Measurements from ENCODE around the gene RIMKLA. TPM values are rescaled to one million over a fixed set of nuclear protein-coding genes. Genes with fewer than 3 reads are reported as not detected.

RIMKLA gene
- polyA plus RNA-seq, 1 experiment: not detected

DNA sequence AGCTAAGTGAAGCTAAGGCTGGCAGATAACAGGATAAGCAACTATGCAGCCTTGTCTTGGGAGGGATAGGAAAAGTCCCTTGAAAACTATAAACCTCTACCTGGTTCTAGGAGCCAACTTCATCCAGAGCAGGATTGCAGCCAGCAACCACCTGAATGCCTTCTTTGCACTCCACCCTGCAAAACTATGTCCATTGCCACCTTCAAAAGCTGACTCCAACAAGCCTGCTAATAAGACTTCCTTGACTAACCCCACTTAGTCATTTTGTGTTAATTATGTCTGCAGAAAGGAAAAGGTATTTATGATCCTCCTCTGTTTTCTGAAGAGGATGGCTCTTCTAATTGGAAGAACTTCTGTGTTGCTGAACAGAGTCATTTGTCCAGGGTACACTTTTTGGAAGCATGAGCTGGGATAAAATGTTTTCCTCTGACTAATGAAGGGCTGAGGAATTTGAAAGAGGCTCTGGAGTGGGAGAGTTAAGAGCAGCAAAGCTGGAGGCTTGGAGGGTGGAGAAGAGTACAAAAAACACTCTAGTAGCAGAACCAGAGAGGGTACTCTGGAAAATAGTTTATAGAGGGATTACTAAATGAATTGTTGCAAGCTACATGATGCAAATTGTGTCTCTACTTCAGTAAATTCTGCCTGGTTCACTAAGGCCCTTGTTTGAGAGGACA lies 9.6 kb upstream of the RIMKLA start:
- no peaks in the 10 kb centered on the region for H3K9me3 ChIP-seq (ENCODE audit: control insufficient read depth, insufficient read depth, low read length)
- H3K27me3 ChIP-seq (ENCODE audit: control insufficient read depth, insufficient read depth, low read length): peaks cover 10% of the 10 kb centered on the region
- no peak for DNase-seq (ENCODE audit: low read depth, low spot score)
- ChIA-PET CTCF (no interaction called here), POLR2A (no interaction called here)
- no peak overlapping the region for H3K27ac ChIP-seq (ENCODE audit: low read depth, low read length)
- TF ChIP-seq CTCF (IDR thresholded peaks at IDR 0.05; ENCODE audit: low read depth, low read length): no peak
- H3K4me3 ChIP-seq (ENCODE audit: low read depth, low read length): no peak overlapping the region

GRCh38 chr1:42372796-42373195 lies 7.8 kb upstream of the RIMKLA start:
- Histone ChIP-seq H3K4me3 (ENCODE audit: low read depth, low read length) (no peak overlapping the region), H3K9me3 (ENCODE audit: control insufficient read depth, insufficient read depth, low read length) (no peaks in the 10 kb centered on the region), H3K27ac (ENCODE audit: low read depth, low read length) (no peak overlapping the region), H3K27me3 (ENCODE audit: control insufficient read depth, insufficient read depth, low read length) (peaks cover 10% of the 10 kb centered on the region)
- no peak for DNase-seq (ENCODE audit: low read depth, low spot score)
- no peak for TF ChIP-seq CTCF (IDR thresholded peaks at IDR 0.05; ENCODE audit: low read depth, low read length)
- POLR2A ChIA-PET: no interaction called here
- CTCF ChIA-PET: no interaction called here

- ChIA-PET CTCF (no interaction called here), POLR2A (no interaction called here)
- no peak for DNase-seq (ENCODE audit: low read depth, low spot score)
- TF ChIP-seq CTCF (IDR thresholded peaks at IDR 0.05; ENCODE audit: low read depth, low read length): no peak
- Histone ChIP-seq H3K27me3 (ENCODE audit: control insufficient read depth, insufficient read depth, low read length) (peaks cover 23% of the 10 kb centered on the region), H3K4me3 (ENCODE audit: low read depth, low read length) (peak overlapping the region; percentile 29), H3K27ac (ENCODE audit: low read depth, low read length) (no peak overlapping the region), H3K9me3 (ENCODE audit: control insufficient read depth, insufficient read depth, low read length) (no peaks in the 10 kb centered on the region)
Observed at GRCh38 chr1:42379794-42380585, 602 bp upstream of the RIMKLA start.

DNA sequence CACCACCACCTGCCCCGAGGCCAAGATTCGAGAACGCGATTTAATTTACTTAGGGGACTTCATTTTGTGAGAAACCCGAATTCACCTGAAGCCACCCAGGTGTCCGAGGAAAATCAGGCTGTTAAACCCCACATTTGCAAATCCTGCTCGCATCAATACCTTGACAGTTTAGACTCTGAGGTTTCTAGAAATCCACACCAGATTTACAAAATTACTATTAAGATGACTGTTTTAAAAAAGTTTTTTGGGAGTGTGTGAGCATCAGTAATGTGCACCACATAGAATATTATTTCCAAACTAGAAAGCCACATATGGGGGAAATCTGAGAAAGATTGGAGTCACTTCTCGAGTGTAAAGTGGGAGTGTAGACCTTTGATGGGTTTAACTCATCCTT lies 685 bp downstream of the RIMKLA start:
- no peak for DNase-seq (ENCODE audit: low read depth, low spot score)
- Histone ChIP-seq H3K27ac (ENCODE audit: low read depth, low read length) (no peak overlapping the region), H3K4me3 (ENCODE audit: low read depth, low read length) (no peak overlapping the region), H3K9me3 (ENCODE audit: control insufficient read depth, insufficient read depth, low read length) (no peaks in the 10 kb centered on the region), H3K27me3 (ENCODE audit: control insufficient read depth, insufficient read depth, low read length) (peaks cover 23% of the 10 kb centered on the region)
- ChIA-PET CTCF (no interaction called here), POLR2A (no interaction called here)
- no peak for TF ChIP-seq CTCF (IDR thresholded peaks at IDR 0.05; ENCODE audit: low read depth, low read length)

GRCh38 chr1:42385283-42385682 lies 4.7 kb downstream of the RIMKLA start:
- ChIA-PET CTCF (interaction anchor here (0.6 kb wide), 1 partner anchor 212 kb away, joined by 3 read pairs; no protein-coding TSS in a partner anchor), POLR2A (no interaction called here)
- DNase-seq (ENCODE audit: low read depth, low spot score): no peak

More at GRCh38 chr1:42385283-42385682, 4.7 kb downstream of the RIMKLA start:
- H3K27ac ChIP-seq (ENCODE audit: low read depth, low read length): no peak overlapping the region
- no peak overlapping the region for H3K4me3 ChIP-seq (ENCODE audit: low read depth, low read length)
- no peak for TF ChIP-seq CTCF (IDR thresholded peaks at IDR 0.05; ENCODE audit: low read depth, low read length)
- peaks cover 22% of the 10 kb centered on the region for H3K27me3 ChIP-seq (ENCODE audit: control insufficient read depth, insufficient read depth, low read length)
- H3K9me3 ChIP-seq (ENCODE audit: control insufficient read depth, insufficient read depth, low read length): no peaks in the 10 kb centered on the region
